PFSK-1 (cell line): Measurements from ENCODE around the gene FHL3.

Source experiments
- FOXP2 ChIP-seq: optimal IDR thresholded peaks from 2 replicates; pipeline ENCODE3; 2011; ENCODE audit warnings: borderline replicate concordance, control low read depth, inconsistent platforms; ENCODE audit not compliant: insufficient read depth; ENCODE audit errors: extremely low read length, extremely low read depth
- POLR2AphosphoS5 ChIP-seq: IDR thresholded peaks from 2 replicates; pipeline ENCODE4 v1.6.1; 2012; ENCODE audit warnings: low read depth, mild to moderate bottlenecking, control low read depth, low read length, moderate library complexity
- SIN3A ChIP-seq: IDR thresholded peaks from 2 replicates; pipeline ENCODE4 v1.6.1; 2012; ENCODE audit warnings: mild to moderate bottlenecking, low read length, moderate library complexity, borderline replicate concordance; ENCODE audit not compliant: insufficient read depth
- TAF1 ChIP-seq: IDR thresholded peaks from 2 replicates; pipeline ENCODE4 v1.6.1; 2012; ENCODE audit warnings: low read length, control low read depth, borderline replicate concordance; ENCODE audit not compliant: insufficient read depth
- TF ChIP-seq, protein P1 (sequence below), 2 experiments: IDR thresholded peaks; 2 replicates each; pipeline versions ENCODE4 v1.6.1 to v1.8.0; 2011 to 2012; ENCODE audit warnings: low read depth in 2 of 2, low read length in 2 of 2, control low read depth in 1 of 2, inconsistent platforms in 1 of 2, mild to moderate bottlenecking in 1 of 2, moderate library complexity in 1 of 2; ENCODE audit not compliant: insufficient read depth in 1 of 2

GRCh38 chr1:37978541-37978940 is 26.8 kb downstream of the FHL3 start:
- TF ChIP-seq POLR2AphosphoS5 (no peak), TAF1 (no peak), SIN3A (no peak), FOXP2 (no peak)
- TF ChIP-seq, protein P1, sequence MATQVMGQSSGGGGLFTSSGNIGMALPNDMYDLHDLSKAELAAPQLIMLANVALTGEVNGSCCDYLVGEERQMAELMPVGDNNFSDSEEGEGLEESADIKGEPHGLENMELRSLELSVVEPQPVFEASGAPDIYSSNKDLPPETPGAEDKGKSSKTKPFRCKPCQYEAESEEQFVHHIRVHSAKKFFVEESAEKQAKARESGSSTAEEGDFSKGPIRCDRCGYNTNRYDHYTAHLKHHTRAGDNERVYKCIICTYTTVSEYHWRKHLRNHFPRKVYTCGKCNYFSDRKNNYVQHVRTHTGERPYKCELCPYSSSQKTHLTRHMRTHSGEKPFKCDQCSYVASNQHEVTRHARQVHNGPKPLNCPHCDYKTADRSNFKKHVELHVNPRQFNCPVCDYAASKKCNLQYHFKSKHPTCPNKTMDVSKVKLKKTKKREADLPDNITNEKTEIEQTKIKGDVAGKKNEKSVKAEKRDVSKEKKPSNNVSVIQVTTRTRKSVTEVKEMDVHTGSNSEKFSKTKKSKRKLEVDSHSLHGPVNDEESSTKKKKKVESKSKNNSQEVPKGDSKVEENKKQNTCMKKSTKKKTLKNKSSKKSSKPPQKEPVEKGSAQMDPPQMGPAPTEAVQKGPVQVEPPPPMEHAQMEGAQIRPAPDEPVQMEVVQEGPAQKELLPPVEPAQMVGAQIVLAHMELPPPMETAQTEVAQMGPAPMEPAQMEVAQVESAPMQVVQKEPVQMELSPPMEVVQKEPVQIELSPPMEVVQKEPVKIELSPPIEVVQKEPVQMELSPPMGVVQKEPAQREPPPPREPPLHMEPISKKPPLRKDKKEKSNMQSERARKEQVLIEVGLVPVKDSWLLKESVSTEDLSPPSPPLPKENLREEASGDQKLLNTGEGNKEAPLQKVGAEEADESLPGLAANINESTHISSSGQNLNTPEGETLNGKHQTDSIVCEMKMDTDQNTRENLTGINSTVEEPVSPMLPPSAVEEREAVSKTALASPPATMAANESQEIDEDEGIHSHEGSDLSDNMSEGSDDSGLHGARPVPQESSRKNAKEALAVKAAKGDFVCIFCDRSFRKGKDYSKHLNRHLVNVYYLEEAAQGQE (IDR thresholded peaks at IDR 0.05; ENCODE audit: insufficient read depth in 1 of 2, low read depth in 2 of 2, low read length in 2 of 2) = no peak
